Effector CD4-positive, alpha-beta T cell (primary cell): ENCODE measurements around the gene CZIB.

ENCODE experiments used
- DNase-seq: peaks from one replicate; pipeline ENCODE4 v3.0.0-alpha.2; 2020
- total RNA-seq: gene quantifications from one replicate; lab custom pipeline; 2026; lab: John Stamatoyannopoulos, UW

CZIB gene
- 18.8 reads per million, percentile 45 among the genes with 10 or more reads in this experiment for total RNA-seq

GRCh38 chr1:53220171-53220961, at the start of gene CZIB:
Gene CZIB, minus strand, starts transcription at chr1:53220634. Its CDS starts 59 bp downstream, at chr1:53220575.
- DNase-seq = peak; percentile 88

DNA sequence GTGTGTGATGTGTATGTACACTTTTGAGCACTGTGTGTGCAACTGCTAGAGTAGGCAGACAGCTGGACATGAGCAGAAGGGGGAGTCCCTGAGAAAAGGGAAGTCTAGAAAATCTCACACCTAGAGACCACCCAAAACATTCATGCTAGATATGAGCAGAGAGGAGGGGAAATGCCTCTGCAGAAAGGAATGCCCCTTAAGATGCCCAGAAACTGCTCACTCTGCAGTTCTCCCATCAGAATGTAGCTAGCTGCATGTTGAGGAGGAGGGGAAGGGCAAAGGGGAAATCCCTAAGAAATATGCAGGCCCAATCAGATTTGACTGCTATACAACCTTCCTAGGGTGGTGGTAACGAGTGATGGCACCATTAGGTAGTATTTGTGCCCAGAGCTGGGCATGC, 49.7 kb upstream of the CZIB start:
- DNase-seq = no peak

GRCh38 chr1:53267761-53268160, 47.3 kb upstream of the CZIB start:
- DNase-seq = no peak

DNA sequence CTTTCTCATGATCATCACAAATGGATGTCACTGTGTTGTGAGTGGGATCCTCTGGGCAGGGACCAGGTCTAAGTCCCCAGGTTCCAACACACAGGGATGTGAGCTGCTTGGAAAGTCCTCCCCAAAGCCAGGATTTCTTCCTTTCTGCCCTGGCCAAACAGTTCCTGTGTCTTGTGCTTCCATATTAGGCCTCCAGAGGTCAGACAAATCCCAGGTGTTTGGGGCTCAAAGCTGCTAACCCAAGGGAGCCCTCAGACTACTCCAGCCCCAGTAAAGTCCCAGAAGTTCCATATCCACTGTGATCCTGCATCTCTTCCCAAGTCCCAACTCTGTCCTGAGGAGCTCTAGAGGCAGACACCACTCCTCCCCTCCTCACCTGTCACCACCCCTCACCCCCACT, 45.6 kb upstream of the CZIB start:
- no peak for DNase-seq

DNA sequence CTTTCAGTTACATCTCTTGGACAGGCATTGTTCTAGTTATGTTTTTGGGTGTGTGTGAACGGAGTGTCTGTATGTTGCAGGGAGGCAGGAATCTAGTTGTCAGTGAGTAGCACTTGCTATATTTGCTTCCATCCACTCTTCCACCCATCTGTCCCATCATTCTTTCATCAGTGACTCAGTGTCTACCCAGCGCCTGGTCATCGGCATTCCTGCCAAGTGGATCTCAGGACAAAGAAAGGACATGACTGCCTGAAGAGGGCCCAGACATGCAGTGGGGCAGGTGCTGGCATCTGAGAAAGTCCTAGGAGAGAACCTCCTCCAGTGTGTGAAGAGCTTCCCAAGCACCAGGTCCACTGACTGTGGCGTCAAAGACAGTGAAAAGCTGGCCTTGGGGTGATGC, 45.1 kb upstream of the CZIB start:
- DNase-seq = no peak

- DNase-seq = no peak
Measured at GRCh38 chr1:53264048-53264447, 43.6 kb upstream of the CZIB start.

- no peak for DNase-seq
Measured at GRCh38 chr1:53262000-53262399, 41.6 kb upstream of the CZIB start.

- no peak for DNase-seq
Measured at GRCh38 chr1:53260631-53261247, 40.3 kb upstream of the CZIB start.

GRCh38 chr1:53259932-53260331, 39.5 kb upstream of the CZIB start:
- no peak for DNase-seq

GRCh38 chr1:53258216-53258615, 37.8 kb upstream of the CZIB start:
- no peak for DNase-seq

- no peak for DNase-seq
Measured at GRCh38 chr1:53257454-53258081, 37.1 kb upstream of the CZIB start.

DNA sequence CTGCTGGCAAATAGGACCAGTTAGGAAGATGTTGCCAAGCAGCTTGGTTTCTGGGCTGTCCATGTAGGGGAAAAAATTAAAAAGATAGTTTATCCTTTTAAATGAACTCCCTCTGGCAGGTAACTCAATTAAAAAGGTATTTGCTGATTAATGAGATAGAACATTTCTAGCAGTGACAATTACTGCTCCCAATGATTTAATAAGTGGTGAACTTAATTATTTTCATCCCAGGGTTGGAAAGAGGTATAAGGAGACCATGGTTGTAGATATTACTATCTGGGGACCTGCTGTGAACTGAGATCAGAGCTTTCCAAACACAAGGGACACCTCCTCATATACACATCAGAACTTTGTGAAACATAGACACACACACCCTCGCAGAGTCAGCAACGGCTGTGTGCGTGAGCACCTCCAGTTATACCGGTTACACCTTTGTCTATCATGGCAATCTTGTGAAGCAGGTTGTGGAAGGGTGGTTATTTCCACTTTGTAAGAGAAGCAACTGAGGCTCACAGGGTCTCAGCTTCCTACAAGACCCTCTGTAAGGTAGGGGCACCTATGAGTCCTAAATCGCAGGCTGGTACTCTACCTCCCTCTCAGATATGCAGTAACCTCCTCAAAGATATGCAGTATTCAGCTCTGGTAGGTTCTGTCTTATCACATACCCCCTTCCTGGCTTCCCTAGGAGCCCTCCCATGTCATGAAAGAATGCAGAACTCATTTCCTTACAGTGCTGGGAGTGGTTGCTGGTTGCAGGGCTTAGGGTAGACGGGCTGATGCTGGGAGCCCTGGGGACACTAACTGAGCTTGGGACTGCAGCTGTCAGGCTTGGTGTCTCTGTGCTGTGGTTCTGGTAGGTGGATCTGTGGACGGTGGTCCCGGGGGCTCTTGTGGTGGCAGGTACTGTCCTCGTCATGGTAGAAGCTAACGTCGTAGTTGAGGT, 36.3 kb upstream of the CZIB start:
- no peak for DNase-seq

GRCh38 chr1:53255031-53255430, 34.6 kb upstream of the CZIB start:
- DNase-seq = no peak

- no peak for DNase-seq
Measured at GRCh38 chr1:53254011-53254640, 33.7 kb upstream of the CZIB start.

- DNase-seq = no peak
Measured at GRCh38 chr1:53250325-53250724, 29.9 kb upstream of the CZIB start.

DNA sequence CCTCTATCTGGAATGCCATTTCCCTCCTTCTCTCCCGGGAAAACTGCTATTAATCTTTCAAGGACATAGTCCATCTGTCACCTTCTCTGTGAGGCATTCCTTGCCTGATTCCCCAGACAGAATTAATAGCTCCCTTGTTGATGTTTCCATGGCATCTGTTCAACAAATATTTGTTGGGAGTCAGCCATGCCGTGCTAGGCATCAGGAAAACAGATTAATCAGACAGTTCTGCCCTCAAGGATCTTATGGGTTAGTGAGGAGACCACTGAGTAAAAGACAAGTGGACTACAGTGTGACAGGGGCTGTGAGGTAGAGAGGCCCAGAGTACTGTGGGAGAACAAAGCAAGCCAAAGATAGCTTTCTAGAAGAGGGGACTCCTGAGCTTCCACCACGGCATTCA, 29.3 kb upstream of the CZIB start:
- no peak for DNase-seq

DNA sequence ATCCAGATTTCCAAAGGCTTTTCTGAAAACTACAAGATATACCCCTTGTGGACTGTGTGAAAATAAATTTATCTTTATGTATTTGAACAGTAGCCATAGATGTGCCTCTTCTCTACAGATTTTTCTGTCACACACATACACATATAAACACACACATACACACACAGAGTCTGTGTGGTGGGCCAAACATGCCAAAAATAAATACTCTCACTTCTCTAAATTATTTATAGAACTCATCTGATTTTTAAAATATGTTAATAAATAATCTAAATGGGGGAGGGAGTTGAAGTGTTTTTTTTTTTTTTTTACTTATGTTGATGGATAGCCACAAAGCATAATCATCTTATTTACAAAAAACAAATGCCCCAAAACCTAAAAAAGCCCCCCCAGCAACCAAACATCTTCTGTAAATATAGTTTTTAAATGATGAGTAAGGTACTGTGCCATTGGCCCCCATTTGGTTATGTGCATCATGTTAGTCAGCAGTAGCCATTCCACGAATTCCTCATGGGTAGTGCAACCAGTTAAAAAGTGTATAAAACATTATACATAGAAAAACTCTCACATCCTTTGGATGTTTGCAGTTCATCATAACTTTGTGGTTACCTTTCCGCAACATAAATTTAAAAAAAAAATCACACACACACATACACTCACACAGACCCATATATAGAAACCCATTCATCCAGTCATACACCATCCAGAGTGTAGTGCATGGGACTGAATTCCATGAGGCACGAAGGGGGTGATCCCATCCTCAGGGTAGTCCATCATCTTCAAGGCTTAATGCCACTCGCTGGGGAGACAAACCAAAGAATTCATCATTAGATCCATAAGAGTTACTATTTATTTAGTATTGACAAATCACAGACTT, 26.1 kb upstream of the CZIB start:
- DNase-seq = no peak

DNA sequence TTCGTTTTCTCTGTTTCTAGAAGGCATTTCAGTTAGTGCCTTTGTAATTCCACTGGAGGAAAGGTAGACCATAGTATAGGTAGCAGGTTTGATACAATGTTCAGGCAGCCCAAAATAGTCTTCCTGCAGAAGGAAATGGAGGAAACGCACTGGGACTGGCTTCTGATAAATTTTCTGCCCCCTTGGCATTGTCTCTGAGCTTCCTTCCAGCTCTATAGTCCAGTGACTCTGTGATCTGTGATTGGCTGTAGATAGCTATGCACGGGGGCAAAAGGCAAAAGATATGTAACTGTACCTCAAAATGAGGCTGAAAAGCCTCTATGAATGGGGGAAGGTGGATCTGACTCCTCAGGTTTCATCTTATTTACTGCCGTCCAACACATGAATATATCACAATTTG, 23.7 kb upstream of the CZIB start:
- no peak for DNase-seq

DNA sequence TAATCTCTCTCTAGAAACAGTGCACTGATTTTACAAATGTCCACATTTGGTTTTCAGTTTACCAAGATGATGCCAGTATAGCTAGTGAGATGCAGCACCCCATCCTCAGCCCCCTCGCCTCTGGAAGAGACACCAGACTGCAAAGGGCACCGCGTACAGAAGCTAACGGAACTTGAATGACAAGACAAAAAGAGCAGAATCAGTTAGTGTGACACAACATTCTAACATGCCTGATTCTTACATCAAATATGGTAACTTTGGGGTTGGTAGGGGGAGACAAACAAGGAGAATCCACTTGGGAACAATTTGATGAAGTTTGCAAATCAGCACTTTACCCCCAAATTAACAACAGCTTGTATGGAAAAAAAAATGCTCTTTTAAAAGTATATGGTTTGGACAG, 21.9 kb upstream of the CZIB start:
- no peak for DNase-seq

- DNase-seq = no peak
Measured at GRCh38 chr1:53241828-53242227, 21.4 kb upstream of the CZIB start.
